Activated effector memory CD4-positive, alpha-beta T cell treated with Interleukin-2 at 50 U/mL for 16 hours (primary cell): ENCODE measurements around the gene TCERG1L.

Experiments
- DNase-seq: peaks from one replicate; pipeline ENCODE4 v3.0.0-alpha.2; 2020

Gene TCERG1L

DNA sequence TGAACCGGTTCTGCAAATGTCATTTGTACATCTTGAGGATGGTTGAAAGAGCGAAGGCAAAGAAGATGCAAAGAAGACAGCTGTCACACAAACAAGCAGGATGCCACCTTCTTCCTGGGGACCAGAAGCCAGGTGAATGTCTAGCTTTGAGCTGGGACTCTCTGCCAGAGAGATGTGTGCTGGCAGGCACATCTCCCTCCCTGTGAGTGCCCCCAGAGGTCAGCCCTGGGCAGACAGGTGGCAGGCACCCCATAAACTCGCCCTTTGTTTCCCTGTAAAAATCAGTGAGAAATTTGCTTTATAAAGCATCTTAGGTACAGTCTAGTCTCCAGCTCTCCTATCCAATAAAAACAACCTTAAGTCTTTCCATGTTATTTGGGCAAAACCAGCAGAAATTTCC, 2.6 kb upstream of the TCERG1L start:
- DNase-seq: no peak

DNA sequence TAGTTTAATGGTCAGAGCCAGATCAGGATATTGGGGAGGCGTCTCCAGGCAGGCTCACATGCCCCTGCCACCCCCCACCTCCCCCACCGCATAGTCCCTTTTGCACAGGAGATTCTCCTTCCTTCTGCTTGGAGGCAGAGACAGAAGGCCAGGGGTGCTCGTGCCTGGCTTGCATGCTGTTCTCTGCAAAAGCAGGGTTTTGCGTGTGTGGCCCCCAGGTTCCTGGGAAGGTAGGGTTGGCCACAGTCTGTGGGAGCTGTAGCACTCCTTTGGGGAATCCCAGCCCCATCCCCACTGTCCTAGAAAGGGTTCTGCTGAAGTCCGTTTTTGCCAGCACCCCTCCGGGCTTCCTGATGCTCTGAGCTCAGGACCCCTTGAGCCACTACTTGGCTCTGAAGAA, 1.9 kb upstream of the TCERG1L start:
- DNase-seq: no peak

DNA sequence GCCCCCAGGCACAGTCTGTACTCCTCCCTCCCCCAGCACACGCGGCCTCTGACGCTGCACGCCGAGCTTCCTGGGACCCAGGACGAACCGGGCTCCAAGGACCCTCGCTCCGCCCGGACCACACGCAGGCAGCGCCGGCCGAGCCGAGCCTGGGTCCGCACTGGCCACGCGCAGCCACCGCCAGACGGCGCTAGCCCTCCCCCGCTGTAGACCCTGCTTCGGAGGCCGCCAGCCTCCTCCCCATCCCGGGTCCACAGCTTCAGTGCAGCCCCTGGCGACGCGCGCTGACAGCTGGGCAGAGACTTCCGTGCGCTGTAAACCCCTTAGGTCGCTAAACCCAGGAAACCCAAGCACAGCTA, 936 bp upstream of the TCERG1L start:
- DNase-seq: no peak

DNA sequence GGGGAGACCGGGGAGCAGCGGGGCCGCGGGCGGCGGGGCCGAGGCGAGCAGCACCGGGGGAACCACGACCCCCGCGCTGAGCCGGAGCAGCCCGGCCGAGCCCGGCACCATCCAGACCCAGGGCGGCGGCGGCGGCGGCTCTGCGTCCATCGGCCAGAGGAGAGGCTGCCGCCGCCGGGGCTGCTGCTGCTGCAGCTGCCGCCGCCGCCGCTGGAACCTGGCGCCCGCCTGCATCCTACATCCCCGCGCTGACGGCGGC, 190 bp downstream of the TCERG1L start:
- DNase-seq: no peak

DNA sequence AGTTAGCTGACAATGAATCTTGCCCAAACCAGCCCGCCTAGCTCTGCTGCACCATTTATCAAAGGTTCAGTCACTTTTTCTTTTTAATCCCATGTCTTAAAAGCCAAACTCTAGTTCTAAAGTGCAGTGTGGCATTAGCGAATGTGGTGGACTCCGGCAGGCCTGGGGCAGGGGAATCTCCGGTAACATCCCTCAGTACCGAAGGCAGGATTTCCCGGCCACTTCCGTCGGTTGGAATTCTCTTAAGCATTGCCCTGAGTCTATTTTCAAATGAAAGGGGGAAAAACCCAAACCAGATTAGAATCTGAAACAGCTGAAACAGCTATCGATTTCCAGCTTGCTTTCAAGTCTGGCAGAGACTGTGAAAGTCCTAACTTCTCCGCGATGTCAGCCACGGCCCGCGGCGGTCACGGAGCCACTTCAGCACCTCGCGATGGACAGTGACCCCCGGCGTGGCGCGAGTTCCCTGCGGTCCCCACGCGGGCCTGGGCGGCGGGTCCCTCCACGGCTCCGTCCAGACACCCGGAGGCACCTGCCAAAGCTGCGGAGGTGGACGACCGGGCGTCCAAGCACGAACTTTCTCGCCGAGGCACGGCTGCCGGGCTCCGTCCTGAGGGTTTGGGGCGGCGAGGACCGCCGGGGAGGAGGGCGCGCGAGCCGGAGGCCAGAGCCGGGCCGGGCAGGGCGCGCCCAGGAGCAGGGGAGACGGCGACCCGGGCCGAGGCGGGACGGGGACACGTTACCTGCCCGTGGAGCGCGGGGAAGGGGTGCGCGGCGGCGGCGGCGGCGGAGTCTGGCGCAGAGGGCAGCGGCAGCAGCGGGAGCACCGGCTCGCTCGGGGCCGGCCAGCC, 745 bp downstream of the TCERG1L start:
- no peak for DNase-seq

DNA sequence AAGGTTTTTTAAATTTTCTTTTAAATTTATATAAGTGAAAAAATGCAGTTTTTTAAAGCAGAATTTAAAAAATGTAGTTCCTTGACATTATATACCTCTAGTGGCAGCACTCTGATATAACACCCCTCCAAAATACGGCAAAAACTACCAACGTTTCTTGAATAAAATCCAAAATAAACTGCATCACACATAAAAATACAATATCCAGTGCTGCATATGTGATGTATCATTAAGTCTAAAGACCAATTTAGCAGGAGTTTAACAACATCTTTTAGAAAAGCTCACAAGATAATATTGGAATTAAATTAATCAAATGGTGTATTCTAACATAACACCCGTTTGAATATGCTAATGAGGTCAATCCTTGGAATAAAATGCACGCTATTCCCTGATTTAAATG, 1.4 kb downstream of the TCERG1L start:
- DNase-seq: no peak

DNA sequence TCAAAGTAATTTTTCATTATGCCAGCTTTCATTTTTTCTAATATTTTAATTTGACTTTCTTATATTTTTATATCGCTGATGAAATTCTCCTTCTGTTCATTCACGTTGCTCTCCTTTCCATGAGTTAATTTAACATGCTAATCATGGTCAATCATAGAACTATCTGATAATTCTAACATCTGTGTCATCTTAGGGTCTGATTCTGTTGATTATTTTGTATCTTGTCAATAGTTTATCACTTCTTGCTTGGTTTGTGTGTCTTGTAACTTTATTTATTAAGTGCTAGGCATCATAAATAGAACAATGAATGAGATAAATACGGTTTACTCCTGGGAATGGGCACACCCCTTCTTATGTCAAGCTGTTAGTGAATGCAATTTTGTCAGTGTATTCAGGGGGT, 11.0 kb downstream of the TCERG1L start:
- no peak for DNase-seq

DNA sequence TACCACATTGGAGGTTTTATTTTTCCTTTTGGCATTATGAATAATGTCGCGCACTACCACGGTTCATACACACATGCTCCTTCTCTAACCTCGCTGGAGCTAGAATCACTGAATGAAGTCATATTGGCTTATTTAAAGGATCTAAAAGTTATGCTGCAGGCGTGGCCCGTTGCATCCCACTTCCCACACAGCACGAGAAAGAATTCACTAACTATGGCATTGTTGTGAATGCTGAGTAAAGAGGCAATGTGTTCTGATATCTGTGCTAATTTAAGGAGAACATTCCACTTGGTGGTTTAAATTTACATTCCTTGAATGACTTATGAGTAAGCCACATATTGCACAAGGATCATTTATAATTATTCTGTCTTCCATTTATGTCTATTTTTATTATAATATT, 20.7 kb downstream of the TCERG1L start:
- no peak for DNase-seq

DNA sequence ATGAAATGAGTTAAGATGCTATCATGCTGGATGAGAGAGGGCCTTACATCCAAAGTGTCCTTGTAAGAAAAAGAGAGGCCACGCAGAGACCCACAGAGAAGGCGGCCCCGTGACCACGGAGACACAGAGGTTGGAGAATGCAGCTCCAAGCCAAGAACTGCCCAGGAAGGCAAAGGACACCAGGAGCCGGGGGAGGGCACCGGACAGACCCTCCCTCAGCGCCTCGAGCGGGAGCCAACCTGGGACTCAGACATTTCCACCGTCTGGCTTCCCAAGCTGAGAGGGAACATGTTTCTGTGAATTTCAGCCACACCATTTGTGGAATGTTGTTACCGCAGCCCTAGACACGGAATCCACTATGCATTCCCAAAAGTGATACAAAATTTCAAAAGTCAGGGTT, 22.9 kb downstream of the TCERG1L start:
- no peak for DNase-seq

DNA sequence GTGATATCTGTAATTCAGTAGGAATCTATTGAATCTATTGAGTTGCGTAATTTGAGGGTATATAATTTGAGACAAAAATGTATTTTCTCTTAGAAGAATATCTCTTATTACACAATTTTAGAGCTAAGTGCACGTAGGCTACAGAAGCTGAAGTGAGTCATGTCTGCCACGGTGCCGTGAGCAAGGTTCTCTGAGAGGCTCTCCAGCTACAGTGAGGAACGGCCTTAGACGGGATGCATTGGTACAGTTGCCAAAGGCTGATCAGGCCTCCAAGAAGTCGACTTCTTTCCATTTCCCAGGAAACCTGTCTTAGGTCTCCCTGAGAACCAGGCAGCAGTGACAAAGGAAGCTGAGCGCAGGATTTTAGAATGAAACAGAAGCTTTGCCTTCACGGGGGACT, 28.6 kb downstream of the TCERG1L start:
- DNase-seq: no peak

DNA sequence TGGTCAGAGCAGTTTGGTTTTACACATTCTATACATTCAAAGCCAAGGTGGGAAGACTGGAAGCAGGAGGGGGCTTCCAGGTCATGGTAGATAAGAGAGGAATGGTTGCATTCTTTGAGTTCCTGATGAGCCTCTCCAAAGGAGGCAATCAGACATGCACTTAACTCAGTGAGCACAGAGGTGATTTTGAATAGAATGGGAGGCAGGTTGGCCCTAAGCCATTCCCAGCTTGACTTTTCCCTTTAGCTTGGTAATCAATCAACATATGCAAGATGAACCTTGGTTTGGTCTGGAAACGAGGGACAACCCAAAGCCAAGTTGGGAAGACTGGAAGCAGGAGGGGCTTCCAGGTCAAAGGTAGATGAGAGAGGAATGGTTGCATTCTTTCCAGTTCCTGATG, 31.4 kb downstream of the TCERG1L start:
- DNase-seq: no peak

DNA sequence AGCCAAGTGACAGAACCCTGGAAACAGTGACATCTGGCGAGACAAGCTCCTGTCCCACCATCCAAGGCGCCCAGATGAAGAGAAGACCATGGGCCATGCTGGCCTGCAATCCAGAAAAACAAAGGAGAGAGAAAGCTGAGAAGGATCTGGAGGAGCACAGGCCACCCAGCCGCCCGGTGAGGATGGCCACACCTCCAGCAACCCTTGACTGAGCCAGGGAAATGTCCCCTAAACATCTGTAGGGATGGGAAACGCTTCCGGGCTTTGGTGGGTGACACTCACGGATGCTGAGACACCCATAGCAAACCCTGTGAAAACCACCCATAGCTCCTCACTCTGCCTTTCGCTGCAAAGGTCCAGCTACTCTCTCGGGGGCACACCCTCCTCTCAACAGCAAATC, 32.0 kb downstream of the TCERG1L start:
- no peak for DNase-seq

DNA sequence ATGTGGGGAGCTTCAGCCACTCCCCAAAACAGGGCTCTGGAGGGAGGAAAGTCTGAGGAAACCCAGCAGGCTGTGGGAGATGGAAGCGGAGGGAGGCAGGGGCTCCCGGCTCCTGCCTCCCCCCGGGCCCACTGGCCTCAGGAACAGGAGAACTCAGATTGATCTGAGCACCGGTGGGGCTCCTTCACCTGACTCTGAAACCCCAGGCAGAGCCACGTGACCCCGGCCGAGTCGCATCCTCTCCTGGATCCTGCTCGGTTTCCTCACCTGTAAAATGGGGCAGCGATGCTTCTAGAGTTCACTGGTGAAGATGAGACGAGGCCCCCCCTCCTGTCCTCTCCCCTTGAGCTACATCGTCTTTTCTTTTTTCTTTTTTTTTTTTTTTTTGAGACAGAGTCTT, 33.6 kb downstream of the TCERG1L start:
- DNase-seq: no peak

DNA sequence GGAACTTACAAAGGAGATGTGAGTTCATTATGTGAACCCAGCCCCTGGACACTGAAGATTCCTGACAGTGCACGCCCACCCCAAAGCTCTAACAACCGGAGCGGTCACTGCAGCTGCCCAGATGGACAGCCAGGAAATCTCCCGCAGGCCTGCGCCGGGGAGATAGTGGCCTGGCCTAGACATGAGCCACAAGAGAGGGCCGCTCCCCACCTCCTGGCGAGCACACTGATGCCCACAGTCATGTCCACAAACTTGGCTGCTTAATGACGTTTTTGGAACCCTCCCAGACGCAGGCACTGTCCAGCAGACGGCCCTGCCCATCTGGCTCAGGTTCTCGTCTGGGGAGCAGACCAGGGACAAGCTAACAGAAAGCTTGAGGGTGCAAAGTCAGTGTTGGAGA, 34.2 kb downstream of the TCERG1L start:
- no peak for DNase-seq

DNA sequence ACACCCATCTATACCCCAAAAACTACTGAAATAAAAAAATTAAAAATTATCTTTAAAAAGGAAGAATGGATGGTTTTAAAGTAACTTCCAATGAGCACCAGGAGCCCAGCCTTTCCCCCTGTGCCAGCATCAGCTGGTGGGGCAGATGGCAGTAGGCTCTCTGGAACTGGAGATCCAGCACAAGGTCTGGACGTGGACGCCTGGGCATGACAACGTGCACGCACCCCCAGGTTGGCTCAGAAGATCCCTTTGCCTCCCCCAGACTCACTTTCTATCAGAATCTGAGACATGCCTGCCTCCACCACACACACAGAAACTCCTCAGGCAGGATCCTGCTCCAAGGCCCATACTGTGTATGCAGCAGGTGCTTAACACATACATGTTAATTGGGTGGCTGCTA, 35.8 kb downstream of the TCERG1L start:
- no peak for DNase-seq

DNA sequence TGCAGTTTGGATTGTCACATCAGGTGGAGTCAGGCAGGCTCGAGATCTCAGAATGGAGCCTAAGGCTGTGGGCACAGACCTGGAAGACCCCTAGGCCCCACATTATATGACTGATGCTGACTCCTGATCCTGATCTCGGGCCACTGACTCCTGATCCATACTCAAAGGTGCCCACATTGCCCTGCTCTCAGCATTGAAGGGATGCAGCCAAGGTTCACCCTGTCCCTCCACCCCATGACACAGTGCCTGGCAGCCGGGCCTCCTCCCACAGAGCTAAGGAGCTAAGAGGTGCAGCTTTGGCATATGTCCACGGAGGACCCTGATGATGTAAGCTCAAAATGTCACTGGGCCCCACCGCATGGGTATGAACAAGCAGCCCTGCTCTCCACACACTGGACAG, 36.6 kb downstream of the TCERG1L start:
- no peak for DNase-seq

DNA sequence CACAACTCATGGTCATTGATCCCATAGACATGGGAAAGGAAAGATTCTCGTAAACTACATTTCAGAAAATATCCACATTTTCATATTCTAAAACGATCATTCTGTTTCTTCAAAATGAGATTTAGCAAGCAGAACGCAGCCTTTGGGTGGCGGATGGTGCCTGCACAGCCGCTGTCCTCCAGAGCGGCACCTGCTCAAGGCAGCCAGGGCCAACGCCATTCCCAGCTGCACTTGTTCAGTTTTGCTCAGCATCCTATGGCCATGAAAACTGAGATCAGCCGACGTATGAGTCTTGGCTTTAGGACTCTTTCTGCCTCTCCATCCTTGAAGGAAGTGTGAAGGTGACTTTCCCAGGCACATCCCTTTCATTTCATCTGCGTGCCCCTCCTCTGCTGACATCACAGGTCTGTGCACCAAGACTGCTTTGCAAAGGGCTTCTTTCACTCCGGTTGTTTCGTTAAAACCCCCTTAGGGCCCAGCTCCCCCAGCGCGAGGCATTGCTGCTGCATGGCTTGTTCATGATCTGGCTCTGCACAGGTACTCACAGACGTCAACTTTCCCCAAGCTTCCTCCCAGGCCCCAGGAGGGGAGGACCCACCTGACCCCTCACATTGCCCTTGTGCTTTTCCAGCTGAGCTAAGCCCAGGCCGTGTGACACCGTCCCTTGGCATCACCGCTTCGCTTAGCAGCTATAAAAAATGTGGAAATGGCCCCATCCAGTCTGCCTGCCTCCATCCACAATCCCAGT, 37.2 kb downstream of the TCERG1L start:
- DNase-seq: no peak

DNA sequence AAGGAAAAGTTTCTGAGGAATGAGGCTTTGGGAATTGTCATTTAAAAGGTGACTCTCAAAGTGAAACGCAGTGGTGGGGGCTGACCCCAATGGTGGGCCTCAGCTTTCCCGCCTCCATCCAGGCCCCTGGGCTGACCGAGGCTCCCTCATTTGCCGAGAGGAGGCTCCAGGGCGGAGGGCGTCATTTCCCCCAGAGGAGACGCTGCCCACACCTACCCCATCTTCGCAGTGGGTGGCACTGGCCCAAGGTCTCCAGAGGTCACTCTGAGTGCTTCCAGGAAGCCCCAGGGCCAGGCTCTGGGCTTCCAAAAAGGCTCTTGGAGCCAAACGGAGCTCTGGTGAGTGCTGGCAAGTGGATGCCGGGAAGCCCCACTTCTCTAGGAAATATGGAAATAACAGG, 38.0 kb downstream of the TCERG1L start:
- DNase-seq: no peak

DNA sequence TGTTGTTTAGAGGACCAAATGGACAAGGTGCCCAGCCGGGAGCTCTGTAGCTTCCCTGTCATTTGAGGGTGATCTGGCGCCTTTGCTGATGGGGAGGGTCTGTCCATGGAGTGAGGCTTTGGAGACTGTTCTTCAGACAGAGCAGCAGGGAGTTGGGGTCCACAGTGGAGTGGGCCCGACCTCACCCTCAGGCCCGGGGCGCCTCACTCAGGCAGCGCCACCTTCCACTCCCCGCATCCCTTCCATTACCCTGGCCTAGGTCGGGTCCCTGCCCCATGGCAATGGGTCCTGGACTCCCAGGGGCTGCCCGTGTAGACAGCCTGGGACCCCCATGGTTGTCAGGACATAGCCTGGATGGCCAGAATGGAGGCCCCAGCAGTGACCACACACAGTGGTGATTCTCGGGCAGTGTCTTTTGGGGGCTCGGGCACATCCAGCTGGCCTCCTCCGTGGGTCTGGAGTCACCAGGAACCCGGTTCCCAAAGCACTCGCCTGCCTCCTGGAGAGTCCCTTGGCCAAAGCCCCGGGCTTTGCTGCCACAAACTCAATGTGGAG, 38.5 kb downstream of the TCERG1L start:
- DNase-seq: no peak

DNA sequence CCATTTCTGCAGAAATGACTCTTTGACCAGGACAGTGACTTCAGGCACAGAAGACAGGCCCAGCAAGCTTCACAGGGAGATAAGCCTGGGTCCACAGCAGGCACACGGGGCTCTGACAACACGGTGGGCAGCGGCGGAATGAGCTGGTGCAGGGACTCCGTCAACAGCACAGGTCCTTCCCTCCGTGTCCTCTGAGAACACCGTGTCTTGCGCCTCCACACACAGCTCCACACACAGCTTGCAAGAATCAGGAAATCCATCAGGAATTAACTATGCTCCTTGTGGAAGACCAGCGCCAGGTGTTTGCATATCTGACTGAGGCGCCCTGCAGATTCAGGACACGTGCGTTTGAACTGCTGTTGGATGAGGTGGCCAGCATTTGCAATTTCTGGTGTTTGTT, 39.6 kb downstream of the TCERG1L start:
- no peak for DNase-seq

DNA sequence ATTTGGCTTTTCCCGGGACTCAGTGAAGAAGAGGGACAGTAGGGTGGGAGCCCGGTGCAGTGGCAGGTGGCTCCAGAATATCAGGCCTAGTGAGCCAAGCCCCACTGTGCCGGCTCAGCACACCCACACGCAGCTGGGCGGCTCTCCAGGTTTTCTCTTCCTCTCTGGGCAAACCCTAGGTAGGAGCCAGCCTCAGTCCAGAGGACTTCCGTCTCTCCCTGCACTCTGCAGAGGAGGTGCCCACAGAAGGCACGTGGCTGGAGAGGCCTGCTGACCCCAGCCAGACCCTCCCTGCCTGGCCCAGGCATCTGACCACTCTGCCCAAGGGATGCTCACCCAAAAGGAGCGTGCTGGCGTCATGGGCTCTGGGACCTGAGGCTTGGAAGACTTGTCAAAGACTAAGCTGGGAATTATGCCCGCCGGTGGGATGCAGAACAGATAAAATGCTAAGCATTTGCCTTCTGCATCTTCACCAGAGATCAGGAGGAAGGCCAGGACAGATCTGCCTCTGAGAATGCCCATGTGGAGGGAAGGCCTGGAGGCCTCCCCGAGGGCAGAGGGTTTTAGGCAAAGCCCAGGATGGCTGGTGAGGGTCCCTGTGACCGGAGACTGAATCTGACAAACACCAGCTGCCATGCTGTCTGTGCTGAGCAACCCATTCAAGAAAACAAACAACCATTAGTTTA, 40.2 kb downstream of the TCERG1L start:
- DNase-seq: no peak

DNA sequence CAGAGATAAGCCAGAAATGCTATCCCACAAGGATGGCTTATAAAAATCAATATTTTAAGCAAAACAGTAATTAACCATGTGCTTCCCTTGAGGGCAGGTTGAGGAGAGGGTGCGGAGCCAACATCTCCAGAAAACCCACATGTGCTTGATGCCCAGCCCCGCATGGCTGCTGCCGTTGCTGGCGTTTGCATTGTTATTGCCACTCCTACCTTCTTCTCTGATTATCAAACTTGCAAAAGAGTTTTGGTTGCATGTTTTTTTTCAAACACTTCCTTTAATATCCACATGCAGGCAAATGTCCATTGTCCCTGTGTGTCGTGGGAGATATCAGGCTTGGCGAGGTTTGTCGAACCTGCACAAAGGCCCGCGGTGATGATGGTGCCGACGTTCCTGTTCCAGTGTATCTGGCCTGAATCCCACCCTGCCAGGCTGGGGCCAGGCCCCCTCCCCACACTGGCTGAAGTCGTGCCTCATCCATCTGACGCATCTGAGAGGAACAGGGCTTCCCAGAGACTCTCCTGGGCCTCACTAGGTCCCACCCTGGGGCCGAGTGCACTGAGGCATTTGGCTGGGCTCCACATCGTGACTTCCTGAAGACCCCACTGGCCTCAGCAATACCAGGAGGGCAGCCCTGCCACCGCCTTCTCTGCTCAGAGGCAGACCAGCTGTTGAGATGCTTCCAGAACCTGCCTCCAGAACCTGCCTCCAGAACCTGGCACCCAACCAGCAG, 40.9 kb downstream of the TCERG1L start:
- no peak for DNase-seq

DNA sequence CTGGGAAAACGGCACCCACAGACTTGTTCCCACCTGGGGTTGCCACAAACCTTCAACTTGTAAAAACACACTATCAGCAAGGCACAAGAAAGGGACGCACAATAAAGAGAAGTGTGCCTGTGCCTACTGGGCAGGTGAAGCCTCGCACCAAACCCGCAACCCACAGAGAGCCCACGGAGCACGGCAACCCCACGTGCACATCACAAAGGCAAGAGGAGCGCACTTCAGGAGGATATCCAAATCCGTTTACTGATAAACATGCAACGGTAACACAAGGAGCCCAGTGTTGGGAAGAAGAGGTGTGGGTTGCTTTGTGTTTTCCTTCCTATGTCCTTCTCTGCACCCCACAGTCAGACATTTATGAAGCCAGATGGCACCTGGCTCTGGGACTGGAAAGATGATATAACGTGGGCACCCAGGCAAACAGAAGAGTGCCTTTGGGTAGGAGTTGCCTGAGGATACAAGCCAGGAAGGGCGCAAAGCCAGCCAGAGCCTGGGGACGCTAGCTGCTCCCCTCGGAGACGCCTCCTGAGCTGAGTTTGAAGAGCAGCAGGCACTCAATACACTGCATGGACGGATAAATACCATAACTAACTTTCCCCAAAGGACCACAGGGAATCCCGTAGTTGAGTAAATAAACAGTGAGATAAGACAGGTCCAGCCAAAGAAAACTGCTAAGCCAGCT, 41.6 kb downstream of the TCERG1L start:
- no peak for DNase-seq
